Activated naive CD8-positive, alpha-beta T cell treated with anti-CD3 and anti-CD28 coated beads for 36 hours (primary cell): ENCODE results near the gene MTIF2. TPM values are rescaled to one million over a fixed set of nuclear protein-coding genes. Genes with fewer than 3 reads are reported as not detected.
A peak's percentile ranks its signal among the peaks of the same experiment; 100 is the strongest.
"Not testable (repeated sequence)": the region's sequence is repeated elsewhere in the genome, so short reads cannot be mapped to it uniquely, and the experiment has no call there.

Experiments used
- DNase-seq: peaks from one replicate; pipeline ENCODE4 v3.0.0; 2021
- H3K27ac Mint-ChIP-seq: one replicate; pipeline ENCODE4 v1.8.0; 2022; ENCODE audit warnings: mild to moderate bottlenecking, moderate library complexity, mixed read lengths
- H3K27me3 Mint-ChIP-seq: one replicate; pipeline ENCODE4 v1.8.0; 2022; ENCODE audit warnings: mild to moderate bottlenecking, mixed read lengths
- H3K36me3 Mint-ChIP-seq: one replicate; pipeline ENCODE4 v1.8.0; 2021; ENCODE audit warnings: mild to moderate bottlenecking, mixed read lengths
- H3K4me1 Mint-ChIP-seq: one replicate; pipeline ENCODE4 v1.8.0; 2021; ENCODE audit warnings: mixed read lengths
- H3K4me3 Mint-ChIP-seq: one replicate; pipeline ENCODE4 v1.8.0; 2022; ENCODE audit warnings: mild to moderate bottlenecking, moderate library complexity, mixed read lengths
- H3K9me3 Mint-ChIP-seq: one replicate; pipeline ENCODE4 v1.8.0; 2022; ENCODE audit warnings: mixed read lengths
- total RNA-seq, 2 experiments: library from RNA; stranded (reverse); gene quantifications; one replicate each; pipeline ENCODE4 v1.2.3, GENCODE V29; 2021

MTIF2 gene
- total RNA-seq, 2 experiments from 2014 or later, result 63.9 to 67.9 TPM

- H3K4me3 Mint-ChIP-seq, result peak within 1 kb of the TSS; percentile 99
- H3K27ac Mint-ChIP-seq, result peak within 1 kb of the TSS; percentile 98
- H3K4me1 Mint-ChIP-seq, result peaks cover 58% of the 10 kb centered on the region
- DNase-seq, result peak; percentile 90
- H3K36me3 Mint-ChIP-seq, result peaks cover 66% of the 10 kb centered on the region
- peaks cover 2% of the 10 kb centered on the region for H3K9me3 Mint-ChIP-seq
- no peaks in the 10 kb centered on the region for H3K27me3 Mint-ChIP-seq
Observed at GRCh38 chr2:55232084-55232862, 36.8 kb downstream of the MTIF2 start, which contains the start of the genes CLHC1 and RPS27A. CLHC1 (minus strand) TSS chr2:55232293; CDS start chr2:55222411, 9,882 bp downstream. RPS27A (plus strand) TSS chr2:55232688; CDS start chr2:55232825, 137 bp downstream.

GRCh38 chr2:55231546-55232083 lies 37.4 kb downstream of the MTIF2 start:
- peaks cover 60% of the 10 kb centered on the region for H3K4me1 Mint-ChIP-seq
- H3K4me3 Mint-ChIP-seq, result peak overlapping the region; percentile 99
- H3K27me3 Mint-ChIP-seq, result no peaks in the 10 kb centered on the region
- peak overlapping the region; percentile 98 for H3K27ac Mint-ChIP-seq
- DNase-seq, result no peak
- H3K36me3 Mint-ChIP-seq, result peaks cover 69% of the 10 kb centered on the region
- H3K9me3 Mint-ChIP-seq, result peaks cover 2% of the 10 kb centered on the region

GRCh38 chr2:55230551-55230950 lies 38.5 kb downstream of the MTIF2 start:
- H3K27me3 Mint-ChIP-seq, result no peaks in the 10 kb centered on the region
- peaks cover 62% of the 10 kb centered on the region for H3K36me3 Mint-ChIP-seq
- peaks cover 52% of the 10 kb centered on the region for H3K4me1 Mint-ChIP-seq
- H3K9me3 Mint-ChIP-seq, result peaks cover 2% of the 10 kb centered on the region
- H3K27ac Mint-ChIP-seq, result peak overlapping the region; percentile 7
- DNase-seq, result no peak
- H3K4me3 Mint-ChIP-seq, result peak overlapping the region; percentile 99

- peaks cover 51% of the 10 kb centered on the region for H3K36me3 Mint-ChIP-seq
- H3K27ac Mint-ChIP-seq, result no peak overlapping the region
- H3K4me3 Mint-ChIP-seq, result no peak overlapping the region
- peaks cover 41% of the 10 kb centered on the region for H3K4me1 Mint-ChIP-seq
- H3K27me3 Mint-ChIP-seq, result no peaks in the 10 kb centered on the region
- H3K9me3 Mint-ChIP-seq, result peaks cover 2% of the 10 kb centered on the region
- no peak for DNase-seq
Observed at GRCh38 chr2:55229221-55229620, 39.8 kb downstream of the MTIF2 start.

GRCh38 chr2:55228226-55228563 lies 40.8 kb downstream of the MTIF2 start:
- H3K4me1 Mint-ChIP-seq, result peaks cover 37% of the 10 kb centered on the region
- no peaks in the 10 kb centered on the region for H3K27me3 Mint-ChIP-seq
- H3K4me3 Mint-ChIP-seq, result peak overlapping the region; percentile 22
- H3K36me3 Mint-ChIP-seq, result peaks cover 42% of the 10 kb centered on the region
- no peak for DNase-seq
- peak overlapping the region; percentile 79 for H3K27ac Mint-ChIP-seq
- peaks cover 2% of the 10 kb centered on the region for H3K9me3 Mint-ChIP-seq

- peaks cover 38% of the 10 kb centered on the region for H3K4me1 Mint-ChIP-seq
- not testable (repeated sequence) for H3K9me3 Mint-ChIP-seq, H3K27me3 Mint-ChIP-seq, DNase-seq
- peaks cover 36% of the 10 kb centered on the region for H3K36me3 Mint-ChIP-seq
- H3K27ac Mint-ChIP-seq, result peak overlapping the region; percentile 79
- peak overlapping the region; percentile 22 for H3K4me3 Mint-ChIP-seq
Observed at GRCh38 chr2:55227437-55228225, 41.4 kb downstream of the MTIF2 start.

- H3K4me1 Mint-ChIP-seq, result peaks cover 45% of the 10 kb centered on the region
- peaks cover 29% of the 10 kb centered on the region for H3K36me3 Mint-ChIP-seq
- no peaks in the 10 kb centered on the region for H3K27me3 Mint-ChIP-seq
- no peak for DNase-seq
- peaks cover 2% of the 10 kb centered on the region for H3K9me3 Mint-ChIP-seq
- peak overlapping the region; percentile 36 for H3K27ac Mint-ChIP-seq
- H3K4me3 Mint-ChIP-seq, result no peak overlapping the region
Observed at GRCh38 chr2:55225481-55226020, 43.5 kb downstream of the MTIF2 start.

- no peaks in the 10 kb centered on the region for H3K27me3 Mint-ChIP-seq
- no peak for DNase-seq
- H3K9me3 Mint-ChIP-seq, result peaks cover 2% of the 10 kb centered on the region
- peaks cover 44% of the 10 kb centered on the region for H3K4me1 Mint-ChIP-seq
- H3K36me3 Mint-ChIP-seq, result peaks cover 22% of the 10 kb centered on the region
- no peak overlapping the region for H3K27ac Mint-ChIP-seq
- no peak overlapping the region for H3K4me3 Mint-ChIP-seq
Observed at GRCh38 chr2:55224761-55225261, 44.2 kb downstream of the MTIF2 start.

GRCh38 chr2:55223958-55224760 lies 44.9 kb downstream of the MTIF2 start:
- Mint-ChIP-seq H3K27ac (peak overlapping the region; percentile 84), H3K27me3 (no peaks in the 10 kb centered on the region), H3K36me3 (peaks cover 17% of the 10 kb centered on the region), H3K4me1 (peaks cover 40% of the 10 kb centered on the region), H3K4me3 (peak overlapping the region; percentile 67), H3K9me3 (peaks cover 2% of the 10 kb centered on the region)
- no peak for DNase-seq

GRCh38 chr2:55213822-55214221 lies 55.2 kb downstream of the MTIF2 start:
- Mint-ChIP-seq H3K27me3 (no peaks in the 10 kb centered on the region), H3K27ac (no peak overlapping the region), H3K4me3 (no peak overlapping the region), H3K9me3 (no peaks in the 10 kb centered on the region), H3K4me1 (no peaks in the 10 kb centered on the region), H3K36me3 (peaks cover 2% of the 10 kb centered on the region)
- no peak for DNase-seq

GRCh38 chr2:55204950-55205349 lies 64.1 kb downstream of the MTIF2 start:
- no peak for DNase-seq
- Mint-ChIP-seq H3K27me3 (no peaks in the 10 kb centered on the region), H3K36me3 (peaks cover 46% of the 10 kb centered on the region), H3K27ac (no peak overlapping the region), H3K4me3 (no peak overlapping the region), H3K9me3 (peaks cover 18% of the 10 kb centered on the region), H3K4me1 (no peaks in the 10 kb centered on the region)

- no peak for DNase-seq
- H3K9me3 Mint-ChIP-seq, result peaks cover 21% of the 10 kb centered on the region
- H3K36me3 Mint-ChIP-seq, result peaks cover 48% of the 10 kb centered on the region
- H3K4me1 Mint-ChIP-seq, result no peaks in the 10 kb centered on the region
- H3K4me3 Mint-ChIP-seq, result no peak overlapping the region
- no peak overlapping the region for H3K27ac Mint-ChIP-seq
- H3K27me3 Mint-ChIP-seq, result no peaks in the 10 kb centered on the region
Observed at GRCh38 chr2:55204536-55204935, 64.5 kb downstream of the MTIF2 start.

GRCh38 chr2:55200416-55200815 lies 68.6 kb downstream of the MTIF2 start:
- H3K27ac Mint-ChIP-seq, result no peak overlapping the region
- no peaks in the 10 kb centered on the region for H3K27me3 Mint-ChIP-seq
- DNase-seq, result no peak
- no peak overlapping the region for H3K4me3 Mint-ChIP-seq
- H3K36me3 Mint-ChIP-seq, result peaks cover 78% of the 10 kb centered on the region
- H3K4me1 Mint-ChIP-seq, result no peaks in the 10 kb centered on the region
- peaks cover 22% of the 10 kb centered on the region for H3K9me3 Mint-ChIP-seq

GRCh38 chr2:55196526-55196925 lies 72.5 kb downstream of the MTIF2 start:
- DNase-seq, result no peak
- Mint-ChIP-seq H3K36me3 (peaks cover 72% of the 10 kb centered on the region), H3K4me1 (no peaks in the 10 kb centered on the region), H3K9me3 (peaks cover 13% of the 10 kb centered on the region), H3K4me3 (no peak overlapping the region), H3K27me3 (no peaks in the 10 kb centered on the region), H3K27ac (no peak overlapping the region)
